ENCODE measurements around the gene C10orf105. TPM values are rescaled to one million over a fixed set of nuclear protein-coding genes. Genes with fewer than 3 reads are reported as not detected.

Gene C10orf105
- polyA plus RNA-seq, 1 of the 3 experiments (the other 2 are of a cell fraction), result not detected

DNA sequence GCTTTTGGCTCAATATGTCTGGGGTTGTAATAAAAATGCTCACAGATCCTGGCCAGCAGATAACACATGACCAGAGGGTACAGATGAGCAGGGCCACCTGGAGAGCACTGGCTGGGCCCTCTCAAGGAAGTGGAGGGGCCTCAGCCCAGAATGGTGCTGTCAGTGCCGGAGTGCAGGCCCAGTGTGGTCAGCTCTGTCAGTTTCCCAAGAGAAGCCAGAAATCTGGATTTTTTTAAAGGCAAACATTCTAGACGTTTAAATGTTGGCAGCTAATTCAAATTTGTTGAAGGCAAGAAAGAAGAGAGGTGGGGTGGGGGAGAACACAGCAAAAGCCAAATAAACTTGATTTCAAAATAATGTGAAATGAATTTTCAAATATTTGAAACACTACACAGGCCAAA lies 2.0 kb downstream of the C10orf105 start:
- Histone ChIP-seq H3K9me3 (no peaks in the 10 kb centered on the region), H3K36me3 (replicated peaks in 1 of 2; ENCODE audit: control insufficient read depth in 1 of 2, insufficient read depth in 2 of 2, low read length in 1 of 2) (no peaks in the 10 kb centered on the region), H3K79me2 (ENCODE audit: insufficient read depth) (no peaks in the 10 kb centered on the region), H3K4me2 (no peak overlapping the region), H3K9me2 (no peaks in the 10 kb centered on the region), H3K4me1 (ENCODE audit: control insufficient read depth in 1 of 2, insufficient read depth in 2 of 2, low read depth in 1 of 2, low read length in 1 of 2) (peaks cover 0 to 40% of the 10 kb centered on the region in 2 experiments; a peak in 1 of 4 replicates), H4K20me1 (ENCODE audit: insufficient read depth) (no peaks in the 10 kb centered on the region), H3K9ac (no peak overlapping the region), H2AFZ (ENCODE audit: low read depth) (no peak overlapping the region), H3F3A (replicated peaks; ENCODE audit: insufficient read depth) (no peaks in the 10 kb centered on the region), H3K4me3 (ENCODE audit: low read depth in 2 of 2, low read length in 1 of 2) (no peak overlapping the region), H3K27ac (ENCODE audit: low read depth in 2 of 2, low read length in 1 of 2) (peak overlapping the region in 1 of 2 experiments; percentile 65; a peak in 1 of 4 replicates), H3K27me3 (ENCODE audit: insufficient read depth) (0 out of 2 replicates have a peak, but pooled peaks cover 4% of the 10 kb centered on the region)
- CTCF ChIA-PET, result interaction anchor here (0.7 to 14.1 kb wide), 11 partner anchors 9 to 399 kb away, joined by 3 to 195 read pairs (median 8); partner anchors contain the start of gene VSIR
- POLR2A ChIA-PET, result interaction anchor here (1.0 kb wide), 1 partner anchor 398 kb away, joined by 3 read pairs; the partner anchor contains the start of gene SLC29A3
- WGBS (ENCODE audit: low lambda C conversion rate), result 58% methylated on average over 2 of the region's 2 CpGs
- peak; percentile 73 for DNase-seq
- TF ChIP-seq ELF1 (IDR thresholded peaks at IDR 0.05) (no peak), NFIC (IDR thresholded peaks at IDR 0.05; ENCODE audit: borderline replicate concordance) (no peak), POLR2AphosphoS5 (IDR thresholded peaks at IDR 0.05; ENCODE audit: low read depth, low read length) (no peak), FOXJ3 (CRISPR knock-in tag; IDR thresholded peaks at IDR 0.05) (no peak), MEF2A (IDR thresholded peaks at IDR 0.05; ENCODE audit: borderline replicate concordance, low read depth) (no peak), MXI1 (IDR thresholded peaks at IDR 0.05; ENCODE audit: low read depth, low read length) (no peak), EP300 (IDR thresholded peaks at IDR 0.05; ENCODE audit: borderline replicate concordance in 1 of 2, low read depth in 1 of 2, low read length in 1 of 2) (0 out of 4 replicates have a peak, but pooled peaks of 1 of the 2 experiments have one; percentile 24), GATA2 (CRISPR knock-in tag; IDR thresholded peaks at IDR 0.05) (peak; percentile 80), FOXM1 (IDR thresholded peaks at IDR 0.05; ENCODE audit: low read depth) (no peak), TEAD4 (IDR thresholded peaks at IDR 0.05; ENCODE audit: borderline replicate concordance, insufficient read depth) (no peak), SIN3A (IDR thresholded peaks at IDR 0.05; ENCODE audit: borderline replicate concordance, low read depth, low read length) (no peak), TCF12 (IDR thresholded peaks at IDR 0.05) (no peak), SMC3 (IDR thresholded peaks at IDR 0.05; ENCODE audit: low read depth, low read length) (no peak)
- TF ChIP-seq, protein P1, sequence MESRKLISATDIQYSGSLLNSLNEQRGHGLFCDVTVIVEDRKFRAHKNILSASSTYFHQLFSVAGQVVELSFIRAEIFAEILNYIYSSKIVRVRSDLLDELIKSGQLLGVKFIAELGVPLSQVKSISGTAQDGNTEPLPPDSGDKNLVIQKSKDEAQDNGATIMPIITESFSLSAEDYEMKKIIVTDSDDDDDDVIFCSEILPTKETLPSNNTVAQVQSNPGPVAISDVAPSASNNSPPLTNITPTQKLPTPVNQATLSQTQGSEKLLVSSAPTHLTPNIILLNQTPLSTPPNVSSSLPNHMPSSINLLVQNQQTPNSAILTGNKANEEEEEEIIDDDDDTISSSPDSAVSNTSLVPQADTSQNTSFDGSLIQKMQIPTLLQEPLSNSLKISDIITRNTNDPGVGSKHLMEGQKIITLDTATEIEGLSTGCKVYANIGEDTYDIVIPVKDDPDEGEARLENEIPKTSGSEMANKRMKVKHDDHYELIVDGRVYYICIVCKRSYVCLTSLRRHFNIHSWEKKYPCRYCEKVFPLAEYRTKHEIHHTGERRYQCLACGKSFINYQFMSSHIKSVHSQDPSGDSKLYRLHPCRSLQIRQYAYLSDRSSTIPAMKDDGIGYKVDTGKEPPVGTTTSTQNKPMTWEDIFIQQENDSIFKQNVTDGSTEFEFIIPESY (IDR thresholded peaks at IDR 0.05; ENCODE audit: borderline replicate concordance, low read depth), result no peak
- TF ChIP-seq, protein P2, sequence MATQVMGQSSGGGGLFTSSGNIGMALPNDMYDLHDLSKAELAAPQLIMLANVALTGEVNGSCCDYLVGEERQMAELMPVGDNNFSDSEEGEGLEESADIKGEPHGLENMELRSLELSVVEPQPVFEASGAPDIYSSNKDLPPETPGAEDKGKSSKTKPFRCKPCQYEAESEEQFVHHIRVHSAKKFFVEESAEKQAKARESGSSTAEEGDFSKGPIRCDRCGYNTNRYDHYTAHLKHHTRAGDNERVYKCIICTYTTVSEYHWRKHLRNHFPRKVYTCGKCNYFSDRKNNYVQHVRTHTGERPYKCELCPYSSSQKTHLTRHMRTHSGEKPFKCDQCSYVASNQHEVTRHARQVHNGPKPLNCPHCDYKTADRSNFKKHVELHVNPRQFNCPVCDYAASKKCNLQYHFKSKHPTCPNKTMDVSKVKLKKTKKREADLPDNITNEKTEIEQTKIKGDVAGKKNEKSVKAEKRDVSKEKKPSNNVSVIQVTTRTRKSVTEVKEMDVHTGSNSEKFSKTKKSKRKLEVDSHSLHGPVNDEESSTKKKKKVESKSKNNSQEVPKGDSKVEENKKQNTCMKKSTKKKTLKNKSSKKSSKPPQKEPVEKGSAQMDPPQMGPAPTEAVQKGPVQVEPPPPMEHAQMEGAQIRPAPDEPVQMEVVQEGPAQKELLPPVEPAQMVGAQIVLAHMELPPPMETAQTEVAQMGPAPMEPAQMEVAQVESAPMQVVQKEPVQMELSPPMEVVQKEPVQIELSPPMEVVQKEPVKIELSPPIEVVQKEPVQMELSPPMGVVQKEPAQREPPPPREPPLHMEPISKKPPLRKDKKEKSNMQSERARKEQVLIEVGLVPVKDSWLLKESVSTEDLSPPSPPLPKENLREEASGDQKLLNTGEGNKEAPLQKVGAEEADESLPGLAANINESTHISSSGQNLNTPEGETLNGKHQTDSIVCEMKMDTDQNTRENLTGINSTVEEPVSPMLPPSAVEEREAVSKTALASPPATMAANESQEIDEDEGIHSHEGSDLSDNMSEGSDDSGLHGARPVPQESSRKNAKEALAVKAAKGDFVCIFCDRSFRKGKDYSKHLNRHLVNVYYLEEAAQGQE (IDR thresholded peaks at IDR 0.05; ENCODE audit: low read depth, low read length), result no peak
- TF ChIP-seq, protein P3, sequence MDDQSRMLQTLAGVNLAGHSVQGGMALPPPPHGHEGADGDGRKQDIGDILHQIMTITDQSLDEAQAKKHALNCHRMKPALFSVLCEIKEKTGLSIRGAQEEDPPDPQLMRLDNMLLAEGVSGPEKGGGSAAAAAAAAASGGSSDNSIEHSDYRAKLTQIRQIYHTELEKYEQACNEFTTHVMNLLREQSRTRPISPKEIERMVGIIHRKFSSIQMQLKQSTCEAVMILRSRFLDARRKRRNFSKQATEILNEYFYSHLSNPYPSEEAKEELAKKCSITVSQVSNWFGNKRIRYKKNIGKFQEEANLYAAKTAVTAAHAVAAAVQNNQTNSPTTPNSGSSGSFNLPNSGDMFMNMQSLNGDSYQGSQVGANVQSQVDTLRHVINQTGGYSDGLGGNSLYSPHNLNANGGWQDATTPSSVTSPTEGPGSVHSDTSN (IDR thresholded peaks at IDR 0.05), result no peak
